Endothelial cell of umbilical vein (primary cell): Measurements from ENCODE around the gene TSPYL2. TPM values are rescaled to one million over a fixed set of nuclear protein-coding genes. Genes with fewer than 3 reads are reported as not detected.

ENCODE experiments used
- BruUV-seq: library from RNA; stranded (reverse); fragments of 400-500 nt; replicated peaks from 2 replicates; lab custom pipeline; 2021; lab: Mats Ljungman, UMichigan
- CTCF ChIA-PET: fragments of 300-600, 350-600 bp; sonication (Branson Sonifier 250); formaldehyde crosslinking; loops from one replicate; lab custom pipeline; 2021; ENCODE audit warnings: antibody characterized with exemption, inconsistent platforms; lab: Charles Lee
- POLR2A ChIA-PET: fragments of 300-600, 350-600 bp; sonication (Branson Sonifier 250); formaldehyde crosslinking; loops from one replicate; lab custom pipeline; 2021; ENCODE audit warnings: antibody characterized with exemption, inconsistent platforms; lab: Charles Lee
- DNase-seq: peaks from one replicate; pipeline ENCODE4 v3.0.0-alpha.2; 2011; ENCODE audit warnings: low read depth, low spot score
- FAIRE-seq: peaks from 2 replicates; lab custom pipeline; 2011; peaks lifted over from hg19 to GRCh38; lab: Jason Lieb, UNC
- H2AFZ ChIP-seq: 2 replicates; pipeline ENCODE4 v1.6.0; 2012; ENCODE audit warnings: low read depth, low read length, control low read depth, inconsistent platforms
- H3K27ac ChIP-seq: 2 replicates; pipeline ENCODE4 v1.5.1; 2011; ENCODE audit warnings: low read depth, mild to moderate bottlenecking, control low read depth, low read length, moderate library complexity; ENCODE audit not compliant: insufficient read depth
- H3K27me3 ChIP-seq, 2 experiments: 2 replicates each; pipeline versions ENCODE4 v1.6.0 to v1.6.1; 2011; ENCODE audit warnings: low read length in 2 of 2, mixed read lengths in 1 of 2; ENCODE audit not compliant: control insufficient read depth in 2 of 2, insufficient read depth in 2 of 2
- H3K36me3 ChIP-seq, 2 experiments: 2 replicates in 1 of 2; 3 replicates in 1 of 2; pipeline ENCODE4 v1.5.1; 2011; ENCODE audit warnings: low read length in 2 of 2, mild to moderate bottlenecking in 1 of 2, moderate library complexity in 1 of 2; ENCODE audit not compliant: control insufficient read depth in 2 of 2, insufficient read depth in 2 of 2; ENCODE audit errors: extremely low read depth in 1 of 2
- H3K4me1 ChIP-seq: 3 replicates; pipeline ENCODE4 v1.5.1; 2011; ENCODE audit warnings: mild to moderate bottlenecking, low read length; ENCODE audit not compliant: control insufficient read depth, insufficient read depth; ENCODE audit errors: extremely low read depth
- H3K4me2 ChIP-seq: 2 replicates; pipeline ENCODE4 v1.6.1; 2011; ENCODE audit warnings: low read length, control low read depth, mixed read lengths; ENCODE audit not compliant: insufficient read depth
- H3K4me3 ChIP-seq, 3 experiments: fragments of 200-600 bp in 1 of 3; sonication (generic), shearing (Covaris generic) in 1 of 3; replicated peaks in 1 of 3; 2 replicates each; pipeline ENCODE4 v1.5.1; 2011 to 2016; ENCODE audit warnings: control low read depth in 3 of 3, low read length in 3 of 3, mild to moderate bottlenecking in 2 of 3, inconsistent platforms in 1 of 3, low read depth in 1 of 3, moderate library complexity in 1 of 3; ENCODE audit not compliant: insufficient read depth in 1 of 3
- H3K79me2 ChIP-seq: 2 replicates; pipeline ENCODE4 v1.6.0; 2012; ENCODE audit warnings: low read length, inconsistent platforms; ENCODE audit not compliant: control insufficient read depth, insufficient read depth
- H3K9ac ChIP-seq: replicated peaks from 2 replicates; pipeline ENCODE3; 2011; ENCODE audit warnings: low read length, control low read depth; ENCODE audit not compliant: insufficient read depth; ENCODE audit errors: extremely low read depth
- H3K9me1 ChIP-seq: replicated peaks from 3 replicates; pipeline ENCODE4 v1.6.0; 2011; ENCODE audit warnings: mild to moderate bottlenecking, low read length; ENCODE audit not compliant: control insufficient read depth, insufficient read depth; ENCODE audit errors: extremely low read depth
- H3K9me3 ChIP-seq: replicated peaks from 2 replicates; pipeline ENCODE4 v1.5.1; 2012; ENCODE audit warnings: low read length, inconsistent platforms; ENCODE audit not compliant: control insufficient read depth, insufficient read depth
- H4K20me1 ChIP-seq: replicated peaks from 2 replicates; pipeline ENCODE3; 2011; ENCODE audit warnings: mild to moderate bottlenecking, low read length; ENCODE audit not compliant: control insufficient read depth, insufficient read depth; ENCODE audit errors: extremely low read depth
- CTCF ChIP-seq, 2 donors: IDR thresholded peaks; 1 replicate in 1 of 2; 2 replicates in 1 of 2; pipeline ENCODE4 v1.5.1; 2011; ENCODE audit warnings: low read length in 2 of 2, mild to moderate bottlenecking in 2 of 2, moderate library complexity in 2 of 2, control low read depth in 1 of 2, inconsistent platforms in 1 of 2, low read depth in 1 of 2; ENCODE audit not compliant: insufficient read depth in 1 of 2; ENCODE audit errors: extremely low read depth in 1 of 2
- EZH2 ChIP-seq: IDR thresholded peaks from 2 replicates; pipeline ENCODE4 v1.6.1; 2012; ENCODE audit warnings: borderline replicate concordance, low read depth, mild to moderate bottlenecking, moderate library complexity, low read length, inconsistent platforms; ENCODE audit not compliant: severe bottlenecking
- FOS ChIP-seq: IDR thresholded peaks from 2 replicates; pipeline ENCODE4 v1.6.1; 2011; ENCODE audit warnings: mild to moderate bottlenecking, low read length, moderate library complexity, borderline replicate concordance; ENCODE audit not compliant: insufficient read depth
- GATA2 ChIP-seq: IDR thresholded peaks from 2 replicates; pipeline ENCODE4 v1.7.0; 2011; ENCODE audit warnings: low read depth, mild to moderate bottlenecking, moderate library complexity, mixed read lengths, low read length; ENCODE audit not compliant: insufficient read length, insufficient read depth
- JUN ChIP-seq: IDR thresholded peaks from 2 replicates; pipeline ENCODE4 v1.6.1; 2011; ENCODE audit warnings: borderline replicate concordance, low read depth; ENCODE audit not compliant: insufficient read length, insufficient read depth
- MAX ChIP-seq: IDR thresholded peaks from 2 replicates; pipeline ENCODE4 v1.6.1; 2011; ENCODE audit not compliant: insufficient read depth, insufficient read length
- MYC ChIP-seq: IDR thresholded peaks from one replicate; pipeline ENCODE4 v1.6.1; 2011; ENCODE audit warnings: mild to moderate bottlenecking, low read depth, low read length
- POLR2A ChIP-seq: IDR thresholded peaks from 2 replicates; pipeline ENCODE4 v1.6.1; 2012; ENCODE audit warnings: low read depth, mild to moderate bottlenecking, control low read depth, low read length
- POLR2AphosphoS5 ChIP-seq: IDR thresholded peaks from 2 replicates; pipeline ENCODE4 v1.6.1; 2012; ENCODE audit warnings: low read depth, mild to moderate bottlenecking, control low read depth, low read length, moderate library complexity; ENCODE audit not compliant: insufficient read depth
- dilution Hi-C: fragments of 300-500 bp; cut with MboI; formaldehyde crosslinking; loops from one replicate; pipeline ENCODE4 v1.15.0; 2019; ENCODE audit warnings: low sequenced_read_pairs; ENCODE audit not compliant: extremely low pct_ligation_motif_present
- intact Hi-C: fragments of 100-400 bp; cut with micrococcal nuclease; formaldehyde crosslinking; loops from one replicate; pipeline ENCODE4 v1.10.0; 2022
- polyA plus RNA-seq, 4 experiments: library from polyadenylated mRNA; depleted of rRNA in 3 of 4; stranded (reverse) in 3 of 4; unstranded in 1 of 4; fragments of >200 nt; gene quantifications; 2 replicates each; pipeline versions ENCODE4 v1.2.1 to v1.2.3, GENCODE V29; 2011 to 2012; ENCODE audit warnings: missing spikeins in 1 of 4
- total RNA-seq: library from RNA; stranded (reverse); gene quantifications from 2 replicates; pipeline ENCODE4 v1.2.3, GENCODE V29; 2021

TSPYL2 gene
- total and polyA plus RNA-seq, 2 donors (not counting 3 experiments of a cell fraction or from before 2014, with no cell fraction given), result 17.3 to 17.8 TPM

- H4K20me1 ChIP-seq, result no peaks in the 10 kb centered on the region
- no peak overlapping the region for H3K4me3 ChIP-seq
- FAIRE-seq (peak; percentile 12), DNase-seq (no peak)
- H3K36me3 ChIP-seq, result peaks cover 0 to 13% of the 10 kb centered on the region in 2 experiments
- no peaks in the 10 kb centered on the region for H3K9me1 ChIP-seq
- no peak overlapping the region for H3K4me2 ChIP-seq
- H3K9me3 ChIP-seq, result no peaks in the 10 kb centered on the region
- TF ChIP-seq MAX (no peak), GATA2 (no peak), FOS (no peak), JUN (no peak), EZH2 (no peak), POLR2A (no peak), MYC (no peak), POLR2AphosphoS5 (no peak), CTCF (IDR thresholded peaks at IDR 0.05; ENCODE audit: extremely low read depth in 1 of 2, insufficient read depth in 1 of 2, low read depth in 1 of 2, low read length in 2 of 2) (no peak)
- H3K4me1 ChIP-seq, result peaks cover 5% of the 10 kb centered on the region
- intact Hi-C loops (no loop called here), dilution Hi-C loops (no loop called here)
- peaks cover 10% of the 10 kb centered on the region for H3K79me2 ChIP-seq
- no peak overlapping the region for H2AFZ ChIP-seq
- POLR2A ChIA-PET, result no interaction called here
- no peaks in the 10 kb centered on the region for H3K27me3 ChIP-seq
- no TSS peak for BruUV-seq
- CTCF ChIA-PET, result no interaction called here
- H3K27ac ChIP-seq, result no peak overlapping the region
- H3K9ac ChIP-seq, result no peak overlapping the region
These were observed 5.2 kb downstream of the TSPYL2 start for GRCh38 chrX:53087388-53087831.
